GM19455 (cell line): ENCODE measurements around the gene RND3.

ENCODE experiments used
- ATAC-seq: cut with Tn5 transposase; IDR thresholded peaks from one replicate; pipeline ENCODE4 v1.9.1; 2021; ENCODE audit not compliant: unreplicated experiment

RND3 gene

GRCh38 chr2:150494234-150494945, 6.9 kb upstream of the RND3 start:
- ATAC-seq = no peak

- no peak for ATAC-seq
Observed at GRCh38 chr2:150491943-150492342, 4.5 kb upstream of the RND3 start.

GRCh38 chr2:150491430-150491829, 4.0 kb upstream of the RND3 start:
- ATAC-seq = no peak

- ATAC-seq = no peak
Observed at GRCh38 chr2:150490466-150490865, 3.0 kb upstream of the RND3 start.

- ATAC-seq = no peak
Observed at GRCh38 chr2:150486539-150487484, 655 bp downstream of the RND3 start.

GRCh38 chr2:150485871-150486538, 1.5 kb downstream of the RND3 start:
- no peak for ATAC-seq

- no peak for ATAC-seq
Observed at GRCh38 chr2:150485114-150485870, 2.2 kb downstream of the RND3 start.

- ATAC-seq = no peak
Observed at GRCh38 chr2:150484461-150485021, 2.9 kb downstream of the RND3 start.

- ATAC-seq = no peak
Observed at GRCh38 chr2:150484006-150484405, 3.5 kb downstream of the RND3 start.

GRCh38 chr2:150483532-150483931, 3.9 kb downstream of the RND3 start:
- ATAC-seq = no peak

GRCh38 chr2:150482667-150483400, 4.6 kb downstream of the RND3 start:
- no peak for ATAC-seq

GRCh38 chr2:150482111-150482510, 5.4 kb downstream of the RND3 start:
- ATAC-seq = no peak

GRCh38 chr2:150480971-150481830, 6.3 kb downstream of the RND3 start:
- ATAC-seq = no peak

GRCh38 chr2:150480241-150480640, 7.2 kb downstream of the RND3 start:
- ATAC-seq = no peak

GRCh38 chr2:150479075-150479915, 8.2 kb downstream of the RND3 start:
- ATAC-seq = no peak

GRCh38 chr2:150478200-150478974, 9.1 kb downstream of the RND3 start:
- ATAC-seq = no peak

GRCh38 chr2:150477347-150477746, 10.1 kb downstream of the RND3 start:
- no peak for ATAC-seq
